Neuron (in vitro differentiated cells): ENCODE measurements around the gene ADAM22.
"Not testable (repeated sequence)": the region's sequence is repeated elsewhere in the genome, so short reads cannot be mapped to it uniquely, and the experiment has no call there.

Experiments
- H2AFZ ChIP-seq: one replicate; pipeline ENCODE4 v1.6.1; 2013; ENCODE audit warnings: low read depth, mild to moderate bottlenecking, inconsistent platforms, low read length, moderate library complexity
- H3K27me3 ChIP-seq: one replicate; pipeline ENCODE4 v1.6.1; 2013; ENCODE audit warnings: low read length; ENCODE audit not compliant: insufficient read depth
- H3K36me3 ChIP-seq: one replicate; pipeline ENCODE4 v1.6.1; 2013; ENCODE audit warnings: low read length; ENCODE audit not compliant: insufficient read depth
- H3K4me1 ChIP-seq: one replicate; pipeline ENCODE4 v1.6.1; 2013; ENCODE audit warnings: low read length; ENCODE audit not compliant: insufficient read depth
- H3K4me3 ChIP-seq: 2 replicates; pipeline ENCODE4 v1.5.1; 2013; ENCODE audit warnings: mild to moderate bottlenecking, low read length, moderate library complexity
- H3K9me3 ChIP-seq: one replicate; pipeline ENCODE4 v1.6.1; 2013; ENCODE audit warnings: low read length

ADAM22 gene

DNA sequence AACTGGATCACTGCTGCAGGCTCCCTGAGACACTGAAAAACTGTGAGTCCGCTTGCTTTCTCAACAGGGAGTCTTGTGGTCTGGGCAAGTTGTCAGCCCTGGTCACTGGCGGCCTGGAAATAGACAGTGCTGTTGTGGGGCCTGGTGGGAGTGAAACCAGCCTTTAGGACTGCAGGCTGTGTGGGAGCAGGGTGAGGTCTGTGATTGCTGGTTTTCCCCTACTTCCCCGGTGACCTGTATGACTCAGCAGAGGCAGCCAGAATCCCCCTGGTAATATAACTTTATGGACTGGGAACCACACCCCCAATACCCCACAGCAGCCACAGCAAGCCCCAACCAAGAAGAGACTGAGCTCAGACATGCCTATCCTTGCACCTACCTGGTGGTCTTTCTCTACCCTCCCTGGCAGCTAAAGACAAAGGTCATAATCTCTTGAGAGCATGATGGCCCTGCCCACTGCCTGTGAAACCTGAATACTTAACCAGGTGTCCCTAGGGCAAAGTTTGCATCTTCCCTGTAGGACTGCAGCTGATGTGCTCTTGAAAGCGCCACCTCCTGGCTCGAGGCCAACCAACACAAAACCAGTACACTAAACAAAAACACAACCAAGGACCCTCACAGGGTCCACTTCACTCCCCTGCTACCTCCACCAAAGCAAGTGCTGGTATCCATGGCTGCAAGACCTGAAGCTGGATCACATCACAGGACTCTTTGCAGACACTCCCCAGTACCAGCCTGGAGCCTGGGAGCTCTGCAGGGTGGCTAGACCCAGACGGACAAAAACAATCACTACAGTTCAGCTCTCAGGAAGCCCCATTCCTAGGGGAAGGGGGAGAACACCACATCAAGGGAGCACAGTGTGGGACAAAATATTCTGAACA, 7.2 kb upstream of the ADAM22 start:
- H3K36me3 ChIP-seq: no peaks in the 10 kb centered on the region
- H3K4me1 ChIP-seq: no peaks in the 10 kb centered on the region
- H3K9me3 ChIP-seq: no peaks in the 10 kb centered on the region
- H3K4me3 ChIP-seq: no peak overlapping the region
- no peaks in the 10 kb centered on the region for H3K27me3 ChIP-seq
- no peak overlapping the region for H2AFZ ChIP-seq

DNA sequence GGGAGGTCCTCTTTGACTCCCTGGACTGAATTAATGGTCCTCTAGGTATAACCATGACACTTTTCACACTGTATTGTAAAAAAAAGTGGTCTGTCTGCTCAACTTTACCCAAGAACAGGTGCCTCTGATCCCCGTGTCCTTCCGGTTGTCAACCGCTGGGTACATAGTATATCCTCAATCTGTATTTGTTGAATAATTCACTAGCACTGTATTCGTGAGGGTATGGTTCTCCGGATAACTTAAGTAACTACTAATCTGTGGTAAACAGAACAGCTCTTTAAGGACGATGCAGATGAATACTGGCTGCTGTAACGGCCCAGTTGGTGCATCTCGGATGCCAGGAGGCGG, 472 bp upstream of the ADAM22 start:
- peak overlapping the region; percentile 95 for H3K4me3 ChIP-seq
- H3K36me3 ChIP-seq: no peaks in the 10 kb centered on the region
- peak overlapping the region; percentile 96 for H2AFZ ChIP-seq
- H3K27me3 ChIP-seq: no peaks in the 10 kb centered on the region
- no peaks in the 10 kb centered on the region for H3K9me3 ChIP-seq
- peaks cover 5% of the 10 kb centered on the region for H3K4me1 ChIP-seq

DNA sequence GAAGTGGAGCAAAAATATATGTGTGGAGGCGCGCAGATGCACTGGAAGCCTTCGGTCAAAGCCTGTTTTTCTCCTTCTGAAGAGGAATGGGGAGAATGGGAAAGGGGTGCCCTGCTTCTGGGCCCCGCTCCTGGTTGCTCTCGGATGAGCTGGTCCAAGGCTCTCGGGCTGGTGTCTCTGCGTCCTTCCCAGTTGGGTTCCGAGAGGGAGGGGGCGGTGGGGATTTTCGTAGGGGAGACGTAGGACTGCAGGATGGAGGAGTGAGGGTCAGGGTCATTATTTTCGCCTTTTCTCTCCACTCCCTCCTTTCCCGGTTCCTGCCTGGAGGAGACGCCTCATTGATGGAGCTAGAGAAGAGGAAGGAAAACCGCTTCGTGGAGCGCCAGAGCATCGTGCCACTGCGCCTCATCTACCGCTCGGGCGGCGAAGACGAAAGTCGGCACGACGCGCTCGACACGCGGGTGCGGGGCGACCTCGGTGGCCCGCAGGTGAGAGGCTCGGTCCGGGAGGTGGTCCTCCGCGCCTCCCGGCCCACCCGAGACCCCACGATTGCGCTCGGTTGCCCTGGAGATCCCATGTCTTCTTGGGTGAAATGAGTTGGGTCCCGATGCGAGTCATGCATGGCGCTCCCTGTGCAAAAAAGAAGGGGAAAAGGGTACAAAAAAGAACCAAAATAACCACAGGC, 790 bp downstream of the ADAM22 start:
- H3K27me3 ChIP-seq: no peaks in the 10 kb centered on the region
- H3K36me3 ChIP-seq: peaks cover 3% of the 10 kb centered on the region
- peak overlapping the region; percentile 95 for H3K4me3 ChIP-seq
- no peaks in the 10 kb centered on the region for H3K9me3 ChIP-seq
- peak overlapping the region; percentile 96 for H2AFZ ChIP-seq
- peaks cover 5% of the 10 kb centered on the region for H3K4me1 ChIP-seq

DNA sequence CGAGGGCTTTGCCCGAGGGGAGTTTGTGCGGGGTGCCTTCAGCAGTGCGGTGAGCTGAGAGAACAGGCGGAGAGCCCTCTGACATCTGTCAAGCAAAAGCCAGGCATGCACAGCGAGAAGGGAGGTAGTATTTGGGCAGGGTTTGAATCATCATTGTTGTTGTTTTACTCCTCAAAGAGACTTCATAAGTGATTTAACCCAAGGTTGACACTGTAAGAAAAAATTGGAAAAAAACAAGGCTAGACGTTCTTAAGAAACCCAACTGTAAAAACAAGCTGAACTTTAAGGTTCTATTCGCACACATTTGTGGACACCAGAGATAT, 1.3 kb downstream of the ADAM22 start:
- Histone ChIP-seq H3K27me3 (no peaks in the 10 kb centered on the region), H2AFZ (peak overlapping the region; percentile 96), H3K9me3 (no peaks in the 10 kb centered on the region), H3K4me1 (peaks cover 5% of the 10 kb centered on the region), H3K36me3 (peaks cover 3% of the 10 kb centered on the region), H3K4me3 (peak overlapping the region; percentile 95)

DNA sequence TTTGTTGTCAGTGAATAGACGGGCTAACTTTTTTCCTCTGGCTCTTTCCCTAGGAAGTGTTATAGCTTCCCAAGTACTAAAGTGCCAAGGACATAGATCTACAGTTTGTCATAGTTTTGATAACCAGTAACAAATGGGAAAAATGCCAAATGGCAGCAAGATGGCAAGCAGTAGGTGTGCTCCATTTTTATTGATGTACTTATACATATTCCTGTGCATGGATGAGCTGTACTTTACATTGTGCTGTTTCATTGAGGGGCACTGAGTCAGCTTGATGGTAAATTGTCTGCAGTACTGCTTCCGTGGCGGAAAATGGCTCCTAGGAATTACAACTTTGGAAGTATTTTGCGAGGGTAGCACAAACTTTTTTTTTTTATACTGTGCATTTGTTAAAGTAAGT, 7.1 kb downstream of the ADAM22 start:
- Histone ChIP-seq H3K4me1 (no peaks in the 10 kb centered on the region), H3K4me3 (no peak overlapping the region), H3K9me3 (no peaks in the 10 kb centered on the region), H3K27me3 (no peaks in the 10 kb centered on the region), H3K36me3 (peaks cover 3% of the 10 kb centered on the region), H2AFZ (no peak overlapping the region)

DNA sequence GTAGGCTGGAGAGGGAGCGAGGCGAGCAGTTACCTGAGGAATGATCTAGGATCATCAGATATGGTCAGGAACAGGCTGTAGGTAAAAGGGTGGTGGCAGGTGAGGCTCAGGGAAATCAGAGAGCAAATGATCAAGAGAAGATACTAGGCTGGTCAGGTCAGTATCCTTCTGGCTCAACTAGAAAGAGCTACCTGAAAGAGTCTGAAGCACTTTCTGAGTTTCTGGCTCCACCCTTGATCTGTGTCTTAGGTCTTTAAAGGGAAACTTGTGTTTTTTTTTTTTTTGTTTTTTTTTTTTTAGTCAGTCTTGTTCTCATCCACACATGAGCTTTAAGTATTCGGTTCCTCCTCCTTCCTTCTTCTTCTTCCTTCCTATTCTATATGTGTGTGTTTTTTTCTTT, 10.5 kb downstream of the ADAM22 start:
- Histone ChIP-seq H2AFZ (no peak overlapping the region), H3K4me1 (peaks cover 7% of the 10 kb centered on the region), H3K9me3 (no peaks in the 10 kb centered on the region), H3K4me3 (no peak overlapping the region), H3K36me3 (no peaks in the 10 kb centered on the region), H3K27me3 (no peaks in the 10 kb centered on the region)

DNA sequence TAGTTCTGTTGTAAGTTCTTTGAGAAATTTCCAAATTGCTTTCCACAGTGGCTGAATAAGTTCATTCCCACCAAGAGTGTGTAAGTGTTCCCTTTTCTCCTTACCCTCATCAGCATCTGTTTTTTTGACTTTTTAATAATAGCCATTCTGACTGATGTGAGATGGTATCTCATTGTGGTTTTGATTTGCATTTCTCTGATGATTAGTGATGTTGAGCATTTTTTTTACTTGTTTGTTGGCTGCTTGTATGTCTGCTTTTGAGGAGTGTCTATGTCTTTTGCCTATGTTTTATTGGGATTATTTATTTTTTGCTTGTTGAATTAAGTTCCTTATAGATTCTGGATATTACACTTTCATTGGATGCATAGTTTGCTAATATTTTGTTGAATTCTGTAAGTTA, 11.9 kb downstream of the ADAM22 start:
- not testable (repeated sequence) for H3K4me3 ChIP-seq, H2AFZ ChIP-seq, H3K36me3 ChIP-seq, H3K27me3 ChIP-seq, H3K9me3 ChIP-seq, H3K4me1 ChIP-seq

DNA sequence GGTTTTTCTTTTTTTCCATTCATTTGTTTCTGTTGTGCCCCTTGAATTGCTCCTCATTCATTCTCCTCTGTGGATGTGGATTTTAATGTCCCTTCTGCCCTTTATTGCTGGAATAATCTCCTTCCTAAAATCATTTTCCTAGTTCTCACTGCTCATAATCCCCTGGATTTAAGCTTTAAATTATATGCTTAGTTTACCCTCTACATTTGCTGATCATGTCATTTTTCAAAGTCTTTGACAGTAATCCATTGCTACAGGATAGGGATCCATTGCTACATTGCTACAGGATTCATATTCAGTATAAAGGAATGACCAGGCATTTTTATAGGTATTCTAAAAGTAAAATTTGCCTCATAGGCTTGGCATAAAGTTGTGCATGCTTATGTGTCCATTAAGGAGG, 14.3 kb downstream of the ADAM22 start:
- H3K27me3 ChIP-seq: no peaks in the 10 kb centered on the region
- H3K4me1 ChIP-seq: peaks cover 7% of the 10 kb centered on the region
- no peaks in the 10 kb centered on the region for H3K36me3 ChIP-seq
- H3K4me3 ChIP-seq: no peak overlapping the region
- no peaks in the 10 kb centered on the region for H3K9me3 ChIP-seq
- H2AFZ ChIP-seq: no peak overlapping the region

DNA sequence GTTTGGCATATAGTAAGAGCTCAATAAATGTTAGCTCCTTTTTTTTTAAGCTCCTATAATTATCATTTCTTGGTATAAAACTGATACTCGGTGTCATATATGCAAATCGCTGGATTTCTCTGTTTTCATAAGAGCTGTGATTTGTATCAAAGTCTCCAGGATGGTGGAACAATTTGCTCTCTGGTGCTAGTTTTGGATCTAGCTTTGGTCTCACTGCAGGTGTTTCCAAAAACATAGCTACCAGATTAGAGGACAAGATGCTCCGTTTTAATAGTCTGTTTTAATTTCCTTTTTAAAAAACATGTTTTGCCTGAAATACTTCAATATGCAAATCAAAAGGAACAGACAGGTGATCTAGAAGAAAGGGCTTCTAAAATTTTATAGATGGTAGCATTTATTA, 25.3 kb downstream of the ADAM22 start:
- no peak overlapping the region for H2AFZ ChIP-seq
- H3K4me3 ChIP-seq: no peak overlapping the region
- no peaks in the 10 kb centered on the region for H3K27me3 ChIP-seq
- no peaks in the 10 kb centered on the region for H3K4me1 ChIP-seq
- H3K36me3 ChIP-seq: no peaks in the 10 kb centered on the region
- H3K9me3 ChIP-seq: no peaks in the 10 kb centered on the region

DNA sequence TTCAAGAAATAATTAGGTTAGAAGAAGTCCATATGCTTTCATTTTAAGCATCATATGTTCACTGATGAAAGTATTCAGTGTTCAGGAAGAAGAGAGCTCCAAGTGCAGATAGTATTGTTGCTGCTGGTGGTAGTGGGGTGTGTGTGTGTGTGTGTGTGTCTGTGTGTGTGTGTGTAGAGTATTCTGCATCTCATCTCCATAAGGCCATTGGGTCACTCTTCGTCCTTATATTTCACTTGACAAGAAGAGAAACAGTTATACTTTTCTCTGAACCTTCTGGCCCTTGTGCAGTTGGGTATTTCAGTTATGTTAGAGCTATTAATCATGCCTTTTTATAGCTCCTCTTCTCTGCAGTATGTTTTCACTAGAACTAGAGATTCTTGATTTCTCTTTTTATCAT, 26.2 kb downstream of the ADAM22 start:
- H3K4me1 ChIP-seq: no peaks in the 10 kb centered on the region
- no peaks in the 10 kb centered on the region for H3K36me3 ChIP-seq
- H3K9me3 ChIP-seq: no peaks in the 10 kb centered on the region
- H2AFZ ChIP-seq: no peak overlapping the region
- H3K27me3 ChIP-seq: no peaks in the 10 kb centered on the region
- H3K4me3 ChIP-seq: no peak overlapping the region

DNA sequence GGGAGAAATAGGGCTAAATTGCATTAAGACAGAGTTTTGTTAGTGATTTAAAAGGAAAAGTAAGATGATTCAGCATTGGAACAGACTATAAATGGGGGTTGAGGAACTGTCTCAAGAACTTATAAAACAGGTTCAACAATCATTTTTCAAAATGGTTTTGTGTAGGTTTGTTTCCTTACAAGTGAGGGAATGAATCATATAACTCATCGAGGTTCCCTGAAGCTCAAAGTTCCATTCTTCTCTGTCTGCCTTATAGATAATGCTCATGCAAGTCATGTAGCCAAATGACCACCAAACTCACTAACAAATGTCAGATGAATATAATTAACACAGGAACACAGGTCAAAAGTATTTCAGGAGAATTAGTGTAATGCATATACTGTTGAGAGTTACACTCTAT, 27.7 kb downstream of the ADAM22 start:
- H2AFZ ChIP-seq: no peak overlapping the region
- H3K9me3 ChIP-seq: no peaks in the 10 kb centered on the region

DNA sequence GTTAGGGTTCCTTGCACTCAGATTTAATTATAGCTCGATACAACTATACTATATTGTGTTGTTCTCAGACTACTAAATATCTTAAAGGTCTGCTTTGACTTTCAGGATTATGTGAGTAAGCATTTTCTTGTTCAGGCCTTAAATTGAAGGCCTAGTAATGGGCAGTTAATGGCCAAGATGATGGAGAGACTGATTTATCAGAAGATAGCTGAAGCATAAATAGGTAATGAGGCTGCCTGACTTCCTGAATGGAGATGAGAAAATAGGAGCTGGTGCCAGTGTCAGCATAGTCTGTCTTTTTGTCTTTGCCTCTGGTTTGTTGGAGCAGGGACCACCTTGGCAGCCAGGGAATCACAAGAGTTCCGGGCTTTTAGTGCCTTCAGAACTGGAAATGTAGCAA, 32.2 kb downstream of the ADAM22 start:
- no peaks in the 10 kb centered on the region for H3K27me3 ChIP-seq
- H3K36me3 ChIP-seq: no peaks in the 10 kb centered on the region
- no peaks in the 10 kb centered on the region for H3K4me1 ChIP-seq
- H2AFZ ChIP-seq: no peak overlapping the region
- H3K9me3 ChIP-seq: no peaks in the 10 kb centered on the region
- H3K4me3 ChIP-seq: no peak overlapping the region

More for the DNA sequence above, 27.7 kb downstream of the ADAM22 start:
- Histone ChIP-seq H3K4me3 (no peak overlapping the region), H3K36me3 (no peaks in the 10 kb centered on the region), H3K4me1 (no peaks in the 10 kb centered on the region), H3K27me3 (no peaks in the 10 kb centered on the region)

DNA sequence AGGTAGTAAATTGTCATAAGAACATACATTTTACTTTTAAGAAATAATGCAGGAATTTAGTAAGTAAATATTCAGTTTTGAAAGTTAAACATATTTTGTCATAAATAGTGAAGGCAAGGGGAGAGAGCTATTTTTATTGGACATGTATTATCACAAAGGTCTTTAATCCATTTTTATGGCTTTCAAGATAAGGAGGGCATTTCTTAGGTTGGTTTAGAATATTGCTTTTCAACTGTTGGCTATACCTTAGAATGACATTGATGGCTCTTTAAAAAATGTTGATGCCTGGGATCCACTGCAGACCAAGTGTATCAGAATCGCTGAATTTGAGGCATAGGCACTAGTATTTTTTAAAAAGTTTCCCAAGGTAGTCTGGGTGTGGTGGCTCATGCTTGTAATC, 34.0 kb downstream of the ADAM22 start:
- Histone ChIP-seq H3K27me3 (no peaks in the 10 kb centered on the region), H2AFZ (no peak overlapping the region), H3K4me3 (no peak overlapping the region), H3K36me3 (no peaks in the 10 kb centered on the region), H3K4me1 (no peaks in the 10 kb centered on the region), H3K9me3 (no peaks in the 10 kb centered on the region)

DNA sequence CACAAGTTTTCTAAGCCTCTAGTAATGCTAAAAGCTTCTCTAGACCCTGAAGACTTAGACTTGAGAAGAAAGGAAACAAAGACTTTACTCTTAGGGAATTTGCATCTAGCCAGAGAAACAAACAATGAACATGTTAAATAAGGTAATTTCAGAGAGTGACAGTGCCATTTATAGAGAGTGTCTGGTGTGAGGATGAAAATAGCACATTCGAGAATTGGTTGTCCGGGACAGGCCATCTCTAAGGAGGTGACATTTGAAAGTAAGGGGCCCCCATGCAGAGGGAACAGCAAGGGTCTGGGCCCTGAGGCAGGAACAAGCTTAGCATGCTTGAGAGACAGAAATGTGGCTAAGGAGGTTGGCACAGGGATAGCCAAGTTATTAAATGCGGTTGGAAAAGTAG, 48.1 kb downstream of the ADAM22 start:
- no peaks in the 10 kb centered on the region for H3K4me1 ChIP-seq
- H3K9me3 ChIP-seq: no peaks in the 10 kb centered on the region
- H3K36me3 ChIP-seq: no peaks in the 10 kb centered on the region
- H3K4me3 ChIP-seq: no peak overlapping the region
- H2AFZ ChIP-seq: no peak overlapping the region
- H3K27me3 ChIP-seq: no peaks in the 10 kb centered on the region
